ENCODE results near the gene TTC23.

TTC23 gene

DNA sequence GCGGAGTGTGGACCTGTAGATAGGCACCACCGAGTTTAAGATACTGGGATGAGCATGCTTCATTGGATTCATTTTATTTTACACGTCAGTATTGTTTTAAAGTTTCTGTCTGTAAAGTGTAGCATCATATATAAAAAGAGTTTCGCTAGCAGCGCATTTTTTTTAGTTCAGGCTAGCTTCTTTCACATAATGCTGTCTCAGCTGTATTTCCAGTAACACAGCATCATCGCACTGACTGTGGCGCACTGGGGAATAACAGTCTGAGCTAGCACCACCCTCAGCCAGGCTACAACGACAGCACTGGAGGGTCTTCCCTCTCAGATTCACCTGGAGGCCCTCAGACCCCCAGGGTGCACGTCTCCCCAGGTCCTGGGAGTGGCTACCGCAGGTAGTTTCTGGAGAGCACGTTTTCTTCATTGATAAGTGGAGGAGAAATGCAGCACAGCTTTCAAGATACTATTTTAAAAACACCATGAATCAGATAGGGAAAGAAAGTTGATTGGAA lies 115.0 kb downstream of the TTC23 start:
- DNase-seq = no peak

GRCh38 chr15:99132634-99133287 lies 116.6 kb downstream of the TTC23 start:
- no peak for DNase-seq

- no peak for DNase-seq
These were observed 117.3 kb downstream of the TTC23 start for GRCh38 chr15:99132122-99132521.

DNA sequence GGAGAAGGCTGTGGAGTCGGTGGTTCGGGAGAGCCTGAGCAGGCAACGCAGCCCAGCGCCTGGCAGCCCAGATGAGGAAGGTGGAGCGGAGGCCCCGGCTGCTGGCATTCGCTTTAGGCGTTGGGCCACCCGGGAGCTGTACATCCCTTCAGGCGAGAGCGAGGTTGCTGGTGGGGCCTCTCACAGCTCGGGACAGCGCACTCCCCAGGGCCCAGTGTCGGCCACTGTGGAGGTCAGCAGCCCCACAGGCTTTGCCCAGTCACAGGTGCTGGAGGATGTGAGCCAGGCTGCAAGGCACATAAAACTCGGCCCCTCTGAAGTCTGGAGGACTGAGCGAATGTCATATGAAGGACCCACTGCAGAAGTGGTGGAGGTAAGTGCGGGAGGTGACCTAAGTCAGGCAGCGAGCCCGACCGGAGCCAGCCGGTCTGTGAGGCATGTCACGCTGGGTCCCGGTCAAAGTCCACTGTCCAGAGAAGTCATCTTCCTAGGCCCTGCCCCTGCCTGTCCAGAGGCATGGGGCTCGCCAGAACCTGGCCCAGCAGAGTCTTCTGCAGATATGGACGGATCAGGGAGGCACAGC lies 117.8 kb downstream of the TTC23 start:
- no peak for DNase-seq

- no peak for DNase-seq
These were observed 118.5 kb downstream of the TTC23 start for GRCh38 chr15:99130765-99131440.

GRCh38 chr15:99130314-99130713 lies 119.1 kb downstream of the TTC23 start:
- DNase-seq = no peak

DNA sequence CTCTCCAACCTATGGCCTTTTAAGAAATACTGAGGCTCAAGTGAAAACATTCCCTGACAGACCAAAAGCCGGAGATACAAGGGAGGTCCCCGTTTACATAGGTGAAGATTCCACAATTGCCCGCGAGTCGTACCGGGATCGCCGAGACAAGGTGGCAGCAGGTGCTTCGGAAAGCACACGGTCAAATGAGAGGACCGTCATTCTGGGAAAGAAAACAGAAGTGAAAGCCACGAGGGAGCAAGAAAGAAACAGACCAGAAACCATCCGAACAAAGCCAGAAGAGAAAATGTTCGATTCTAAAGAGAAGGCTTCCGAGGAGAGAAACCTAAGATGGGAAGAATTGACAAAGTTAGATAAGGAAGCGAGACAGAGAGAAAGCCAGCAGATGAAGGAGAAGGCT lies 119.7 kb downstream of the TTC23 start:
- DNase-seq = no peak

DNA sequence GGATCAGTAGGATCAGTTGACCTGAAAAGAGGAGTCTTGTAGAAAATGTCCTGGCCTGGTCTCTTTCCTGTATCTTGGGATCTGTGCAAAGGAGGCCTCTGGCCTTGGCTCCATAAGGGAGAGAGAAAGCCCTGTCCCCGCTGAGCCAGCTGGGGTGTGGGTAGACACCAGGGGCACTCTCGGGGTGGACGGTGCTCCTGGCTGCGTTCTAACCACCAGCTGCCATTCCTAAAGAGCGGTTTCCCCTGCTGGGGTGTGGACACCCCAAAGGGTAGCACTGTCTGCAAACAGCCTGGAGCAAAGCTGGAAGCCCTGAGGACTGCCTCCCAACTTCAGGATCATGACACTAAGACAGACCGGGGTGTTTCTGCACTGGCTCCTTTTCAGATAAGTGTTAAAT lies 121.0 kb downstream of the TTC23 start:
- no peak for DNase-seq

GRCh38 chr15:99127773-99128172 lies 121.6 kb downstream of the TTC23 start:
- no peak for DNase-seq

GRCh38 chr15:99126930-99127329 lies 122.5 kb downstream of the TTC23 start:
- no peak for DNase-seq

DNA sequence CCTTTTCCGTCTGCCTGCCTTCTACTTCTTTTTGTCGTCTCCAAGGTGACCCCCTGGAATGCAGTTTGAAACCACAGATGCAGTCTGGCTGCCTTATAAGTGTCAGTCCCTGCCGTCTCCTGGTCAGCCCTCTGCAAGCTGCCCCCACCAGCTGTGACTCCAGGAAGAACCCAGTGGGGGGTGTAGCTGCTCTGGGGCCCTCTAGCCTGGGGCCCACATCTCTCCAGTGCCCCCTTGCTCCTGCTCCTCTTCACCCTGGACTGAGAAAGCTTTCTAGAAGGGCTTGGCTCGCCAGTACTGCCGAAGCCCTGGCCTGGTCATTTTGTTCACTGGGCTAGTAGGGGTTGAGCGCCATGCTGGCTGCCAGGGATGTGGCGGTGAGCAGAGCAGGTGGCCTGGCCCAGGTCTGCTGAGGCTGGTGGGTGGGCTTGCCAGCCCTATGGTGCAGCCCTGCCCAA lies 123.2 kb downstream of the TTC23 start:
- DNase-seq = no peak

GRCh38 chr15:99125061-99125891 lies 124.1 kb downstream of the TTC23 start:
- DNase-seq = no peak

DNA sequence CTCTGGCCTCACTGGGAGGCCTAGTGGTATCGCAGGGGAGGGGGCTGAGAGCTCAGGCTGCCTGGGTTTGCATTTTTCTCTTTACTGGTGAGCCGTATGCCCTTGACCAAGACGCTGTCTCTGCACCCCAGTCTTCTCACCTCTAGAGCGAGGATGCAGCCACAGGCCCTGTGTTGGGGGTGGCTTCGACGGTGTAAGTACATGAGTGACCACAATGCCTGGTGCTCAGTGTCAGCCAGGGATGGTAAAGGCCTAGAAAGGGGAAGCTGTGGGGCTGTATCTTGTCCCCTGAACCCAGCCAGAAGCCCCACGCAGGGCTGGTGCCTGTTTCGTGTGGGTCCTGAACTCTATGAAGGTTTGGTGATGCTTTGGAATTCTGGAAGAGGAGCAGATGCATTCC lies 124.7 kb downstream of the TTC23 start:
- DNase-seq = no peak

- DNase-seq = no peak
These were observed 125.5 kb downstream of the TTC23 start for GRCh38 chr15:99123713-99124451.

DNA sequence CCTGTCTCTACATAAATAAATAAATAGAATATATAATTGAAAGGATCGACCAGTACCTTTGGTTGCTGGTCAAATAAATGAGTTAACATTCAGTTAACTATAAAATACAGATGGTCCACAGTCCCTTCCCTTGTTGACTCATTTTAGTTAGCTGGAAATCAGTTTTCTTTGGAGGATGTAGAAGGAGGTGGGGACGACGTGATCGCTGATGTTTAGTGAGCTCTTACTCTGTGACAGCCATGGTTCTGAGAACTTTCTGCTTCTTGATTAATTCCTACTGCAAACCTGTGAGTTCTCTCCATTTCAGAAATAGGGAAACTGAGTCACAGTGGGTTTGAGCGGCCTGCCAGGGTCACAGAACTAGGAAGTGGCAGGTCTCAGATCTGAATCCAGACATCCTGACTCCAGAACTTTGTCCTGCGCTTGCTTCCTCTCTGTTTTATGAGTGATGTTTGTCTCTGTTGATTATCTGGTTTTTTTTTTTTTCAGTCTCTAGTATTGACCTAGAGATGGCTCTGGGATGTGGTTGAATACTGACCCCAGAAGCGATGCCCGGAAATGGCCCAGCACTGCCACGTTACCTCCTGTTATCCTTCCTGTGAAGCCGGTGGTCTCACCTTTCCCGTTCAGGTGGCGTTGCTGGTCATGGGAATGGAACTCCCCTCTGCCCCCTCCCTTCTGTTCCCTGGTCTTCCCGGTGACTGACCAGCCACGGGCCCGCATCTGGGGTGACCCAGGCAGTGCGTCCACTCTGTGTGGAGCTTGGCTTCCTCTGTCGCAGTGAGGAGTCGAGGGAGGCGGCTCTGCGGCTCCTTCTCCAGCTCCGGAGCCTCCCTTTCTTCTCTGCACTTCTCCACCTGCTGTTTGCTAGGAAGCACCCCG lies 126.3 kb downstream of the TTC23 start:
- no peak for DNase-seq

- DNase-seq = no peak
These were observed 127.5 kb downstream of the TTC23 start for GRCh38 chr15:99121691-99122410.

- no peak for DNase-seq
These were observed 128.2 kb downstream of the TTC23 start for GRCh38 chr15:99121207-99121606.

GRCh38 chr15:99120050-99120777 lies 129.2 kb downstream of the TTC23 start:
- DNase-seq = no peak

DNA sequence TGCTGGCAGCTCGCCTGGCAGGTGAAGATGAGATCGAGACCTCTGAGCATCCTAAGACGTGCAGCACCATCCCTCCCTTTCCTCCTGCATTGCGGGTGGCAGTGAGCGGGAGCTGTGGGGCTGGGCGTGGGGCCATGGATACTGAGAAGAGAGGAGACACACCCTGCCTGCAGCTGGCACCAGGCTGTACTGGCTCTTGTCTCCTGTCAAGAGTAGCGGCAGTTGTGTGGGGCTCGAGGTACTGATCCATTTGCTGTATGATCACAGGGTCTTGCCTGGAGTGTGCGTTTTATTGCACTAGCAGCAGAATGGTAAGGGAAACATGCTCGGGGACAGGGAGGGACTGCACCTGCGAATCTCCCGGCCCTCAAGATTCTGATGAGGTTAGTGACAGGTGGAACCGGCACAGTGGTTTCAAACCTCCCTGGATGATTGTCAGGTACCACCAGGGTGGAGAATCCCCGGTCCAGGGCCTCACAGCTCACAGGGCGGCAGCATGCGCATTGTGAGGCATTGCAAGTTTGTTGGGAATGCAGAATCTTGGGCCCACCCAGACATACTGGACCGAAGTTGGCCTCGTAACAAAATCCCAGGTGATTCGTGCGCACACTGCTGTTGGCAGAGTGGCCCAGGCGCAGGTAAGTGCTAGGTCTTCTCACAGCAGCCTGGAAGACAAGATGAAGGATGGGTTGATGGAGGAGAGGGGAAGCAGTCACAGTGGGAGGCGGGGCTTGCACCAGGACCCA lies 130.4 kb downstream of the TTC23 start:
- no peak for DNase-seq

All from activated CD4-positive, alpha-beta T cell treated with anti-CD3 and anti-CD28 coated beads, Interleukin-2, amount 50 U/mL, for 16 hours (primary cell).